Measurements from ENCODE around the gene COL9A3. TPM values are rescaled to one million over a fixed set of nuclear protein-coding genes. Genes with fewer than 3 reads are reported as not detected.
A peak's percentile ranks its signal among the peaks of the same experiment; 100 is the strongest.

COL9A3 gene
- total RNA-seq, 1 experiment from 2014 or later = 150 TPM

GRCh38 chr20:62840244-62841197 is 23.7 kb downstream of the COL9A3 start:
- no peaks in the 10 kb centered on the region for H3K27me3 Mint-ChIP-seq (ENCODE audit: low read depth)
- Histone ChIP-seq H3K14ac (ENCODE audit: insufficient read depth, low read length) (no peak overlapping the region), H3K18ac (ENCODE audit: insufficient read length, low read depth, low read length) (no peak overlapping the region), H4K5ac (ENCODE audit: insufficient read length, low read depth, low read length) (no peak overlapping the region), H4K20me1 (ENCODE audit: control insufficient read depth, insufficient read depth, insufficient read length) (no peaks in the 10 kb centered on the region), H2AK5ac (ENCODE audit: insufficient read length, low read length) (no peak overlapping the region), H3K4ac (ENCODE audit: low read depth, low read length) (no peak overlapping the region), H3K4me2 (ENCODE audit: insufficient read depth, insufficient read length, low read length) (no peak overlapping the region), H2BK12ac (ENCODE audit: insufficient read length, low read depth, low read length) (no peak overlapping the region), H3K56ac (ENCODE audit: insufficient read length, low read depth, low read length) (no peak overlapping the region), H3K79me1 (ENCODE audit: insufficient read depth, low read depth, low read length, poor library complexity, severe bottlenecking) (no peaks in the 10 kb centered on the region), H3K79me2 (ENCODE audit: insufficient read depth, low read length) (no peaks in the 10 kb centered on the region), H4K8ac (replicated peaks; ENCODE audit: insufficient read length, low read depth, low read length) (no peak overlapping the region), H3T11ph (ENCODE audit: low read length) (no peak overlapping the region), H3K9me3 (ENCODE audit: control insufficient read depth, low read depth, low read length) (no peaks in the 10 kb centered on the region), H4K91ac (ENCODE audit: insufficient read length, low read depth, low read length) (no peak overlapping the region), H3K9ac (ENCODE audit: extremely low read depth, insufficient read length, low read length) (no peak overlapping the region), H3K27me3 (ENCODE audit: insufficient read depth, low read length) (no peaks in the 10 kb centered on the region), H2BK15ac (ENCODE audit: low read depth, low read length) (no peak overlapping the region), H2BK120ac (ENCODE audit: low read depth, low read length, poor library complexity, severe bottlenecking) (no peak overlapping the region), H3K23ac (ENCODE audit: insufficient read length, low read depth, low read length) (no peak overlapping the region), H2BK20ac (ENCODE audit: low read depth, low read length, poor library complexity, severe bottlenecking) (no peak overlapping the region), H3K4me1 (ENCODE audit: insufficient read depth, low read length) (no peaks in the 10 kb centered on the region), H2AFZ (ENCODE audit: low read length) (no peak overlapping the region), H3K23me2 (ENCODE audit: insufficient read length, low read depth, low read length, poor library complexity, severe bottlenecking) (no peaks in the 10 kb centered on the region), H3K27ac (ENCODE audit: insufficient read length, low read depth, low read length) (no peak overlapping the region), H2BK5ac (ENCODE audit: insufficient read length, low read length) (no peak overlapping the region)
- no peak overlapping the region for H3K4me3 Mint-ChIP-seq
- TF ChIP-seq CTCF (conservative IDR thresholded peaks at IDR 0.05) = no peak
- peaks cover 10 to 22% of the 10 kb centered on the region in 2 experiments for H3K4me1 Mint-ChIP-seq
- peaks cover 11 to 54% (median 54%) of the 10 kb centered on the region in 3 experiments; a peak in 6 of 7 replicates for H3K36me3 Mint-ChIP-seq (ENCODE audit: insufficient read depth in 1 of 3, low read depth in 3 of 3)
- peak; percentile 26 for DNase-seq
- no CpG with 5 or more reads among the region's 45 CpGs for WGBS (ENCODE audit: extremely low coverage, insufficient read length, low lambda C conversion rate)
- no peaks in the 10 kb centered on the region for H3K9me3 Mint-ChIP-seq
- peak overlapping the region in 1 of 3 experiments; percentile 65; a peak in 1 of 7 replicates for H3K27ac Mint-ChIP-seq

All from H9 (cell line).